ENCODE measurements around the gene WBP1. TPM values are rescaled to one million over a fixed set of nuclear protein-coding genes. Genes with fewer than 3 reads are reported as not detected.
A peak's percentile ranks its signal among the peaks of the same experiment; 100 is the strongest.

Gene WBP1
- total RNA-seq, 1 experiment from 2014 or later: 45.7 TPM

DNA sequence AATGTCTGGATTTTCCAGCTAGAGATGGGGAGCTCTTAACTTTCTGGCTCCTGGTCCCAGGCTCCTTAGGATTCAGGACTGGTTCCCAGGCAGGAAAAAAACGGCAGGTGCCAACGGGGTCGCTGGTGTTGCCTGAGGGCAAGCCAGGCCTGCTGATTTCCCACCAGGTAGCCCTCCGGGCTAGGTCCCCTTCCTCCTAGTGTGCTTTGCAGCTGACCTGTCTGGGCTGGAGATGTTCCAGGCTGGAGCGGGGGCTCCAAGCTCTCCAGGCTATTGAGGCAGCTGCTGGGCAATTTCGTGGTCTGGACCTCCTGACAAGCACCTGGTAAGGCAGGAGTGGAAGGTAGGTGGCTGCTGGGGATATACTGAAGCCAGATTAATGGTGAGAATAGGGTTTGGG lies 16.2 kb downstream of the WBP1 start:
- intact Hi-C loops (cut with micrococcal nuclease): no loop called here

GRCh38 chr2:74474899-74475298 lies 16.7 kb downstream of the WBP1 start:
- CTCF ChIA-PET: interaction anchor here (0.6 to 2.2 kb wide), 5 partner anchors 9 to 122 kb away, joined by 3 to 15 read pairs (median 3); partner anchors contain the start of genes DQX1 and MOGS
- Mint-ChIP-seq H3K4me3 (ENCODE audit: unreplicated experiment) (no peak overlapping the region), H3K4me1 (ENCODE audit: insufficient read depth, unreplicated experiment) (peaks cover 7% of the 10 kb centered on the region), H3K27ac (ENCODE audit: low read depth, unreplicated experiment) (no peak overlapping the region), H3K36me3 (ENCODE audit: insufficient read depth, unreplicated experiment) (peaks cover 35% of the 10 kb centered on the region), H3K27me3 (ENCODE audit: insufficient read depth, unreplicated experiment) (no peaks in the 10 kb centered on the region), H3K9me3 (ENCODE audit: unreplicated experiment) (no peaks in the 10 kb centered on the region)
- intact Hi-C loops (cut with micrococcal nuclease): no loop called here
- DNase-seq (ENCODE audit: unreplicated experiment): no peak
- TF ChIP-seq CTCF (IDR thresholded peaks at IDR 0.05; ENCODE audit: unreplicated experiment): peak; percentile 18
- BruUV-seq (replicated peaks): no TSS peak
- POLR2A ChIA-PET: interaction anchor here (0.9 to 5.7 kb wide), 3 partner anchors 10 to 33 kb away, joined by 3 to 84 read pairs (median 5); partner anchors contain the start of genes INO80B, MOGS and WBP1

More for the DNA sequence above, 16.2 kb downstream of the WBP1 start:
- peaks cover 37% of the 10 kb centered on the region for H3K36me3 Mint-ChIP-seq (ENCODE audit: insufficient read depth, unreplicated experiment)
- H3K9me3 Mint-ChIP-seq (ENCODE audit: unreplicated experiment): no peaks in the 10 kb centered on the region
- peaks cover 8% of the 10 kb centered on the region for H3K4me1 Mint-ChIP-seq (ENCODE audit: insufficient read depth, unreplicated experiment)
- CTCF ChIA-PET: interaction anchor here (0.6 to 2.2 kb wide), 6 partner anchors 9 to 1236 kb away, joined by 3 to 15 read pairs (median 3); partner anchors contain the start of genes C2orf81, DQX1, MOGS and WDR54
- POLR2A ChIA-PET: interaction anchor here (0.9 to 5.7 kb wide), 5 partner anchors 8 to 89 kb away, joined by 3 to 84 read pairs (median 5); partner anchors contain the start of genes CCDC142, INO80B, MOGS and TTC31
- H3K27me3 Mint-ChIP-seq (ENCODE audit: insufficient read depth, unreplicated experiment): no peaks in the 10 kb centered on the region
- DNase-seq (ENCODE audit: unreplicated experiment): no peak
- no TSS peak for BruUV-seq (replicated peaks)
- H3K27ac Mint-ChIP-seq (ENCODE audit: low read depth, unreplicated experiment): no peak overlapping the region
- no peak for TF ChIP-seq CTCF (IDR thresholded peaks at IDR 0.05; ENCODE audit: unreplicated experiment)
- no peak overlapping the region for H3K4me3 Mint-ChIP-seq (ENCODE audit: unreplicated experiment)

DNA sequence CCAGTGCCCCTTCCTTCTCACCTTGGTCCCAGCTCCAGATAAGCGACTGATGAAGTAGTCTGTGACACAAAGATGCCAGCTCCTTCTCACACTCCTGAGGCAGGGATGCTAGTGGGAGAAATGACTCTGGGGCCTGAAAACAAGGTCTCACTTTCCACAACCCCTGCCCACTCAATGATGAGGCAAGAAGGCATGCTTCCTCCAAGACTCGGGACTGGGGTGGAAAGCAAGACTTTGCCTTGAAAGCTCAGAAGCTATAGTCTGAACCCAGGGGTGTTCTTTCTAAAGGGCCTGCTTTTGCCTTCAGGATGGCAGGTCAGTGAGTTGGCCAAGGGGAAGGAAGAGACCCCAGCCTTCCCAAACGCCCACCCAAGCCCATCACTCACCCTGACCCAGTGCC lies 23.2 kb downstream of the WBP1 start:
- Mint-ChIP-seq H3K27me3 (ENCODE audit: insufficient read depth, unreplicated experiment) (no peaks in the 10 kb centered on the region), H3K27ac (ENCODE audit: low read depth, unreplicated experiment) (peak overlapping the region; percentile 89), H3K36me3 (ENCODE audit: insufficient read depth, unreplicated experiment) (peaks cover 18% of the 10 kb centered on the region), H3K4me3 (ENCODE audit: unreplicated experiment) (peak overlapping the region; percentile 85), H3K4me1 (ENCODE audit: insufficient read depth, unreplicated experiment) (peaks cover 17% of the 10 kb centered on the region), H3K9me3 (ENCODE audit: unreplicated experiment) (no peaks in the 10 kb centered on the region)
- ChIA-PET POLR2A (interaction anchor here (1.2 to 5.0 kb wide), 10 partner anchors 9 to 107 kb away, joined by 4 to 102 read pairs (median 26); partner anchors contain the start of genes AUP1, HTRA2, INO80B and MOGS), CTCF (interaction anchor here (0.6 to 5.9 kb wide), 11 partner anchors 8 to 394 kb away, joined by 3 to 179 read pairs (median 5); partner anchors contain the start of genes AUP1, DQX1, HTRA2 and INO80B)
- TF ChIP-seq CTCF (IDR thresholded peaks at IDR 0.05; ENCODE audit: unreplicated experiment): no peak
- no peak for DNase-seq (ENCODE audit: unreplicated experiment)
- no TSS peak for BruUV-seq (replicated peaks)
- intact Hi-C loops (cut with micrococcal nuclease): no loop called here

DNA sequence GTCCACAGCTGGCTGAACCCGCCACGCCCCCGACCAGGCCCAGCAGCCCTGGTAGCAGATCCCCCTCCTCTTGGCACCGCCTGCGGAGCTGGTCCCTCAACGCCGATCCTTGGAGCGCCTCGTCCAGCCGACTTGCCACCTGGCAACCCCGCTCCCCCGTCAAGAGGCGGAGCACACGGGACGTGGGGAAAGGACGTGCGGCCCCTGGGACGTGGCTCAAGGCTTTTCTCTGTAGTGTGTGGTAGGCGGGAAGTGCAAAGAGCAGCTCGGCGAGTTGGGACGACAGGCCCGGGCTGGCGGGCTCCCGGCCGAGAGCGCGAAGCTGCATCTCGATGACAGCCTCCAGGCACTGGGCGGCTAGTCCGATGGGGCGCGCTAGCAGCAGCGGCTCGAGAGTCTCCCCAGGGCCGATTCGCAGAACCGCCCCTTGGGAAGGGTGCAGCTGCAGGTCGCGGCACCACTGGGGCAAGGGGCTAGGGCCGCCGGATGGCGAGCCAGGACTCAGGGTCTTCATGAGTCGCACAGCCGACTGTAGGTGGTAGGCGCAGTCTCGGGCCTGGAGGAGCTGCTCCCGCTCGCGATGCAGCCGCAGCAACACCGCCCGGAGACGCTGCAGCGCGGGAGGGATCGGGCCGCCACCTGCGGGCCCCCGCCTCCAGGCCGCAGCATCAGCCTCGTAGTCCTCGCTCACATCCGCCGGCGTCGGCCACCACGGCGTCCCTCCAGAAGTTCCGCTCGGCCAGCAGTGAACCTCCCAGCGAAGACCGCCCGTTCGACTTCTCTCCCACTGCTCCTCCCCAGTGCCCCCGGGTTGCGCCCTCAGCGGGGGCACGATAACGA lies 23.9 kb downstream of the WBP1 start:
- H3K9me3 Mint-ChIP-seq (ENCODE audit: unreplicated experiment): no peaks in the 10 kb centered on the region
- ChIA-PET CTCF (interaction anchor here (0.6 to 5.9 kb wide), 26 partner anchors 9 to 399 kb away, joined by 3 to 179 read pairs (median 5); partner anchors contain the start of genes AUP1, DQX1, HTRA2 and INO80B), POLR2A (interaction anchor here (0.6 to 5.0 kb wide), 16 partner anchors 8 to 274 kb away, joined by 3 to 102 read pairs (median 8); partner anchors contain the start of genes AUP1, HTRA2, INO80B and MOGS)
- intact Hi-C loops (cut with micrococcal nuclease): no loop called here
- no peaks in the 10 kb centered on the region for H3K27me3 Mint-ChIP-seq (ENCODE audit: insufficient read depth, unreplicated experiment)
- BruUV-seq (replicated peaks): TSS peak; percentile 46
- peak; percentile 11 for DNase-seq (ENCODE audit: unreplicated experiment)
- peaks cover 15% of the 10 kb centered on the region for H3K36me3 Mint-ChIP-seq (ENCODE audit: insufficient read depth, unreplicated experiment)
- TF ChIP-seq CTCF (IDR thresholded peaks at IDR 0.05; ENCODE audit: unreplicated experiment): no peak
- peaks cover 20% of the 10 kb centered on the region for H3K4me1 Mint-ChIP-seq (ENCODE audit: insufficient read depth, unreplicated experiment)
- H3K27ac Mint-ChIP-seq (ENCODE audit: low read depth, unreplicated experiment): peak overlapping the region; percentile 89
- H3K4me3 Mint-ChIP-seq (ENCODE audit: unreplicated experiment): peak overlapping the region; percentile 85
